ELF-1 (cell line): ENCODE results near the gene PADI2.

Source experiments
- DNase-seq: peaks from one replicate; pipeline ENCODE4 v3.0.0-alpha.2; 2016; ENCODE audit warnings: low read depth, low spot score

The PADI2 gene

GRCh38 chr1:17056551-17056950 lies 62.7 kb downstream of the PADI2 start:
- DNase-seq: no peak

GRCh38 chr1:17055801-17056200 lies 63.5 kb downstream of the PADI2 start:
- DNase-seq: no peak

GRCh38 chr1:17053685-17054410 lies 65.4 kb downstream of the PADI2 start, which contains the start of gene SDHB:
Gene SDHB (minus strand): TSS chr1:17054032. CDS start chr1:17054019, 13 bp downstream.
- peak; percentile 99 for DNase-seq

GRCh38 chr1:17053086-17053684 lies 66.1 kb downstream of the PADI2 start:
- DNase-seq: no peak

- no peak for DNase-seq
Observed at GRCh38 chr1:17052641-17053040, 66.6 kb downstream of the PADI2 start.

- no peak for DNase-seq
Observed at GRCh38 chr1:17052038-17052437, 67.2 kb downstream of the PADI2 start.

- DNase-seq: no peak
Observed at GRCh38 chr1:17047924-17048323, 71.3 kb downstream of the PADI2 start.

GRCh38 chr1:17046334-17046657 lies 73.0 kb downstream of the PADI2 start:
- DNase-seq: no peak

- DNase-seq: no peak
Observed at GRCh38 chr1:17045634-17046333, 73.5 kb downstream of the PADI2 start.

GRCh38 chr1:17045150-17045549 lies 74.1 kb downstream of the PADI2 start:
- no peak for DNase-seq

- DNase-seq: no peak
Observed at GRCh38 chr1:17043676-17044075, 75.6 kb downstream of the PADI2 start.

- DNase-seq: no peak
Observed at GRCh38 chr1:17040135-17040534, 79.1 kb downstream of the PADI2 start.

GRCh38 chr1:17039522-17039921 lies 79.7 kb downstream of the PADI2 start:
- DNase-seq: no peak

GRCh38 chr1:17033481-17033880 lies 85.8 kb downstream of the PADI2 start:
- DNase-seq: no peak

- DNase-seq: no peak
Observed at GRCh38 chr1:17032741-17033140, 86.5 kb downstream of the PADI2 start.

GRCh38 chr1:17031436-17031835 lies 87.8 kb downstream of the PADI2 start:
- no peak for DNase-seq

- peak; percentile 32 for DNase-seq
Observed at GRCh38 chr1:17030206-17030605, 89.0 kb downstream of the PADI2 start.

GRCh38 chr1:17028662-17029188 lies 90.5 kb downstream of the PADI2 start:
- no peak for DNase-seq

- no peak for DNase-seq
Observed at GRCh38 chr1:17027900-17028299, 91.4 kb downstream of the PADI2 start.

- DNase-seq: no peak
Observed at GRCh38 chr1:17027403-17027802, 91.8 kb downstream of the PADI2 start.

- no peak for DNase-seq
Observed at GRCh38 chr1:17024721-17025120, 94.5 kb downstream of the PADI2 start.

GRCh38 chr1:17023573-17023972 lies 95.7 kb downstream of the PADI2 start:
- no peak for DNase-seq

GRCh38 chr1:17023102-17023501 lies 96.1 kb downstream of the PADI2 start:
- no peak for DNase-seq
